Hepatocyte (in vitro differentiated cells): ENCODE data around the gene CA14. TPM values are rescaled to one million over a fixed set of nuclear protein-coding genes. Genes with fewer than 3 reads are reported as not detected.
A peak's percentile ranks its signal among the peaks of the same experiment; 100 is the strongest.

Experiments used
- DNase-seq: peaks from one replicate; pipeline ENCODE4 v3.0.0-alpha.2; 2016; ENCODE audit warnings: low spot score
- H2AFZ ChIP-seq: fragments of 200-600 bp; sonication (generic); 2 replicates; pipeline ENCODE4 v1.6.0; 2016; ENCODE audit warnings: antibody characterized with exemption, mild to moderate bottlenecking
- H3K27ac ChIP-seq: fragments of 200-600 bp; sonication (generic); 2 replicates; pipeline ENCODE4 v1.5.1; 2016; ENCODE audit warnings: mild to moderate bottlenecking
- H3K27me3 ChIP-seq: fragments of 200-600 bp; sonication (generic); 2 replicates; pipeline ENCODE4 v1.6.1; 2016
- H3K36me3 ChIP-seq: fragments of 200-600 bp; sonication (generic); replicated peaks from 2 replicates; pipeline ENCODE4 v1.5.1; 2016; ENCODE audit warnings: low read depth; ENCODE audit not compliant: insufficient read depth
- H3K4me1 ChIP-seq: fragments of 200-600 bp; sonication (generic); 2 replicates; pipeline ENCODE4 v1.5.1; 2016; ENCODE audit warnings: mild to moderate bottlenecking, moderate library complexity; ENCODE audit not compliant: insufficient read depth
- H3K4me2 ChIP-seq: fragments of 200-600 bp; sonication (generic); 2 replicates; pipeline ENCODE4 v1.6.0; 2016
- H3K4me3 ChIP-seq: fragments of 200-600 bp; sonication (generic); 2 replicates; pipeline ENCODE4 v1.5.1; 2016; ENCODE audit warnings: mild to moderate bottlenecking
- H3K79me2 ChIP-seq: fragments of 200-600 bp; sonication (generic); 2 replicates; pipeline ENCODE4 v1.6.0; 2017; ENCODE audit warnings: mild to moderate bottlenecking
- H3K9me2 ChIP-seq: fragments of 200-600 bp; sonication (generic); replicated peaks from 2 replicates; pipeline ENCODE4 v1.6.0; 2017; ENCODE audit warnings: mild to moderate bottlenecking; ENCODE audit not compliant: insufficient read depth
- H3K9me3 ChIP-seq: fragments of 200-600 bp; sonication (generic); 2 replicates; pipeline ENCODE4 v1.5.1; 2016; ENCODE audit warnings: low read depth, mild to moderate bottlenecking
- H4K20me1 ChIP-seq: fragments of 200-600 bp; sonication (generic); 2 replicates; pipeline ENCODE4 v1.6.0; 2016; ENCODE audit warnings: mild to moderate bottlenecking; ENCODE audit not compliant: insufficient read depth, poor library complexity, severe bottlenecking
- CTCF ChIP-seq: fragments of 200-600 bp; sonication (generic); IDR thresholded peaks from 2 replicates; pipeline ENCODE4 v1.5.1; 2016; ENCODE audit warnings: antibody characterized with exemption, mild to moderate bottlenecking; ENCODE audit not compliant: poor library complexity
- EZH2 ChIP-seq: fragments of 200-600 bp; sonication (generic); IDR thresholded peaks from 2 replicates; pipeline ENCODE4 v1.6.1; 2016; ENCODE audit warnings: antibody characterized with exemption, mild to moderate bottlenecking, borderline replicate concordance
- EZH2phosphoT487 ChIP-seq: fragments of 200-600 bp; sonication (generic); IDR thresholded peaks from one replicate; pipeline ENCODE4 v1.6.1; 2018; ENCODE audit warnings: antibody characterized with exemption, mild to moderate bottlenecking, low read depth, moderate library complexity; ENCODE audit not compliant: unreplicated experiment, severe bottlenecking
- WGBS: methylation state at CpG from one replicate; pipeline ENCODE4 v1.1.6; 2016; ENCODE audit warnings: low lambda C conversion rate; ENCODE audit errors: missing lambda C conversion rate; 5-methylcytosine and 5-hydroxymethylcytosine counted together
- polyA plus RNA-seq: library from polyadenylated mRNA; unstranded; fragments of >200 nt; fragmentation: Nextera tagmentation; extraction: Ambion mirVana; gene quantifications from 2 replicates; pipeline ENCODE4 v1.2.1, GENCODE V29; 2016
- total RNA-seq: library from RNA; depleted of rRNA; stranded (reverse); fragments of >200 nt; gene quantifications from 2 replicates; pipeline ENCODE4 v1.2.3, GENCODE V29; 2014

Gene CA14
- total and polyA plus RNA-seq, 2 experiments from 2014 or later: 4.6 to 7.3 TPM

- Histone ChIP-seq H3K27me3 (no peaks in the 10 kb centered on the region), H3K36me3 (no peaks in the 10 kb centered on the region), H3K9me3 (no peaks in the 10 kb centered on the region), H3K4me2 (no peak overlapping the region), H3K4me1 (peaks cover 8% of the 10 kb centered on the region), H3K79me2 (peaks cover 18% of the 10 kb centered on the region), H4K20me1 (no peaks in the 10 kb centered on the region), H3K27ac (no peak overlapping the region), H2AFZ (no peak overlapping the region), H3K9me2 (no peaks in the 10 kb centered on the region), H3K4me3 (no peak overlapping the region)
- DNase-seq: no peak
- TF ChIP-seq CTCF (no peak), EZH2phosphoT487 (no peak), EZH2 (no peak)
- 94% methylated on average over 21 of the region's 21 CpGs for WGBS
These were observed 19.8 kb upstream of the CA14 start for GRCh38 chr1:150237746-150238145.

GRCh38 chr1:150243003-150243402, 14.6 kb upstream of the CA14 start:
- H3K27me3 ChIP-seq: no peaks in the 10 kb centered on the region
- H3K4me2 ChIP-seq: no peak overlapping the region
- no peaks in the 10 kb centered on the region for H3K79me2 ChIP-seq
- H2AFZ ChIP-seq: no peak overlapping the region
- H4K20me1 ChIP-seq: no peaks in the 10 kb centered on the region
- TF ChIP-seq EZH2phosphoT487: no peak
- no peak for TF ChIP-seq EZH2
- no peak for TF ChIP-seq CTCF
- no peak for DNase-seq
- H3K9me2 ChIP-seq: no peaks in the 10 kb centered on the region
- 94% methylated on average over 3 of the region's 3 CpGs for WGBS
- no peak overlapping the region for H3K27ac ChIP-seq
- no peak overlapping the region for H3K4me3 ChIP-seq
- H3K36me3 ChIP-seq: no peaks in the 10 kb centered on the region
- H3K9me3 ChIP-seq: no peaks in the 10 kb centered on the region
- H3K4me1 ChIP-seq: no peaks in the 10 kb centered on the region

GRCh38 chr1:150249936-150250335, 7.6 kb upstream of the CA14 start:
- Histone ChIP-seq H3K4me2 (no peak overlapping the region), H3K79me2 (no peaks in the 10 kb centered on the region), H3K4me1 (no peaks in the 10 kb centered on the region), H3K4me3 (no peak overlapping the region), H2AFZ (no peak overlapping the region), H4K20me1 (no peaks in the 10 kb centered on the region), H3K36me3 (no peaks in the 10 kb centered on the region), H3K27ac (no peak overlapping the region), H3K9me3 (no peaks in the 10 kb centered on the region), H3K27me3 (no peaks in the 10 kb centered on the region), H3K9me2 (no peaks in the 10 kb centered on the region)
- WGBS: 82% methylated on average over 2 of the region's 2 CpGs
- no peak for TF ChIP-seq EZH2
- no peak for TF ChIP-seq CTCF
- no peak for TF ChIP-seq EZH2phosphoT487
- DNase-seq: no peak

GRCh38 chr1:150256198-150256553, 1.4 kb upstream of the CA14 start:
- no peaks in the 10 kb centered on the region for H4K20me1 ChIP-seq
- no peak for DNase-seq
- peak overlapping the region; percentile 76 for H3K4me2 ChIP-seq
- H3K4me3 ChIP-seq: no peak overlapping the region
- peaks cover 48% of the 10 kb centered on the region for H3K4me1 ChIP-seq
- H2AFZ ChIP-seq: peak overlapping the region; percentile 75
- no peaks in the 10 kb centered on the region for H3K27me3 ChIP-seq
- no peaks in the 10 kb centered on the region for H3K9me3 ChIP-seq
- peak overlapping the region; percentile 51 for H3K27ac ChIP-seq
- no peaks in the 10 kb centered on the region for H3K79me2 ChIP-seq
- H3K36me3 ChIP-seq: no peaks in the 10 kb centered on the region
- TF ChIP-seq CTCF (no peak), EZH2phosphoT487 (no peak), EZH2 (no peak)
- 4% methylated on average over 1 of the region's 1 CpG for WGBS
- no peaks in the 10 kb centered on the region for H3K9me2 ChIP-seq
